HG03135 (cell line): ENCODE results near the gene SEZ6.

Experiments used
- ATAC-seq: cut with Tn5 transposase; IDR thresholded peaks from one replicate; pipeline ENCODE4 v1.9.1; 2021; ENCODE audit warnings: mild to moderate bottlenecking, moderate library complexity; ENCODE audit not compliant: unreplicated experiment

SEZ6 gene

DNA sequence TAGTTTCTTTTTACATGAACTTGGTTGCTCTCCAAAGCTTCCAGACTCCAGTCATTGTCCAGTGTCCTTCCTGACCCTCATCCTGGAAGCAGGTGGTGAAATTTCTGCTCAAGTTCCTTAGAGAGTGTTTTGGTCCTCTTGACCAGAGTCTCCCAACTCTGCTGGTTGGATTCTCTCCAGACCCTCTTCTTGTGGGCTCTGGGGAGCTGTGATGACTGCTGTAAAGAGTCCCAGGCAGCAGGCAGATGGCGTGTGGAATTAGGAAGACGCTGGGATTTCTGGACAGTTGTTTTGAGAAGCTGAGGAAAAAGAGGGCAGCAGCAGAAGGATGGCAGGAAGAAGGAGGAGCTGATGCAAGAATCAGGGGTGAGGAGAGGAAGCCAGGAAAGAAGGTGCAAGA, 1.6 kb upstream of the SEZ6 start:
- no peak for ATAC-seq

DNA sequence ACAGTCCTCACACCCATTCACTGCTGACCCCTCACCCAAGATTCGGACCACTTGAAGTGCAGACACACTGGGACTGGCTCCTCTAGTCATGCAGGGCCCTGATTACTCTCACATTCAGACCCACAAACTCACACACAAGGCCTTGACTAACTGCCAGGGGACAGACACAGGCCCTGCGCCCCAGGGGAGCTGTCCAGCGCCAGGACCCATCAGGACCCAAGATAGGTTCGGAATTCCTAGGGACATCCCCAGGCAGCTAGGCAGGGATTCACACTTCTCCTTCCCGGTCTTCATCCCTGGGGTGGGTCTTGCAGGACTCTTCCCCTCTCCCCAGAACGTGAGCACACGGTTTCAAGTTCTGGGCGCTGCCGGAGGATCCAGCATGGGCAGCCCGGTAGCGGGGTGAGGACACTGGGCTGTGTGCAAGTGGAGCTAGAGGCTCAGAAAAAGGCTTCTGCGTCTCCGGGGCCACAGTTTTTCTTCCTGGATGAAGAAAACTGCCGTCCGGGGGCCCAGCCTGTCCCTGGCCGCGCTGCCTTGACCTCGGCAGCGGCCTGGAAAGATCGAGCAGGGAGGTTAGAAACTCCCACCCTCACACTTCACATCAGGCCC, 1.6 kb downstream of the SEZ6 start:
- no peak for ATAC-seq

DNA sequence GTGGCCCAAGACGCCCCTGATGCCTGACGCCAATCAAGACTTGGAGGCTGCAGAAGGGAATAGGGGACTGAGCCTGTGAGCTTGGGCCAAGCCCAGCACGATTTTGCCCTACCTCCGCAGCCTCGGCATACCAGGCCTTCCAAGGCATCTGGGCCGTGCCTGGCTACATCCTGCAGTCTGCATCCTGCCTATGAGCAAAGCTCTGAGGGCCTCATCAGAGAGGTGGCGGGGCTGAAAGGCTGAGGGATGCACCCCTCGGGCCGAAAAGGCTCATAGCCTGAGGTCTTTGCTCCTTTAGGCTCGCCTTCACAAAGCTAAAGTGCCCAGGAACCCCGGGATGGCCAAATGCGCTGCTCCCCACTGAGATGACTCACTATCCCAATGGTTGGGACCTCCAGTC, 2.5 kb downstream of the SEZ6 start:
- no peak for ATAC-seq

DNA sequence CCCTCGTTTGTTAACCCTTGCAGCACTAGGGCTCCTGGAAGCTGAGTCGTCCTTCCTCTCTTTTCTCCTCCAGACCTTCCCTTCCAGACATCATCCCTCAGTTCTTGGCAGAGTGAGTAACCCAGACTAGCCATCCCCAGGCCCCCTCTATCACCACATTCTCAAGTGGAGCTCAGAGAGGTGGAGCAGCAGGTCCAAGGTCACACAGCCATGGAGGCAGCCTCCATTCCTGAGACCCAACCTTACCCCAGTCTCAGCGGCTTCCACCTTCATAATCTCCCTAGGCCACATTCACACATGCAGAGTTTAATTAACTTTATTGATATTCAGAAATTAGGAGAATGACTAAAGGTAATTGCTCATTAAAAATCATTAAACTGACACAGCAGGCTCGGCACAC, 3.0 kb downstream of the SEZ6 start:
- no peak for ATAC-seq

DNA sequence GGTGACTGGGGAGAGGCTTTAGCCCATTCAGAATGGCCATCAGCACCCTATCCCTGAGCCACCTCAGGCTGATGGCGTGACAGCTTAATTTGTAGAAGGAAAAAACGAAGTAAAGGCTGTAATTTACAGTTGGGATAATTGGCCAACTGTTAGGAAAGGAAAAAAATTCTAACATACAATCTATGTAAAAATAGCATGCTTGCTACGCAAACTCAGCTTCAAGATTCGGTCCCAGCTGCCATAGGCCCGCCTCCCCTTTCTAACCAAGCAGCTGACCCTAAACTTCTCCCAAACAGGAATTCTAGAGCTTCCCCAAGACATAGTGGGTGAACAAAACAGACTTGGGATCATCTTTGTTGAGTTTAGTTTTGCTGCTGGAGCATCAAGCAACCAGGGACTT, 4.9 kb downstream of the SEZ6 start:
- no peak for ATAC-seq

DNA sequence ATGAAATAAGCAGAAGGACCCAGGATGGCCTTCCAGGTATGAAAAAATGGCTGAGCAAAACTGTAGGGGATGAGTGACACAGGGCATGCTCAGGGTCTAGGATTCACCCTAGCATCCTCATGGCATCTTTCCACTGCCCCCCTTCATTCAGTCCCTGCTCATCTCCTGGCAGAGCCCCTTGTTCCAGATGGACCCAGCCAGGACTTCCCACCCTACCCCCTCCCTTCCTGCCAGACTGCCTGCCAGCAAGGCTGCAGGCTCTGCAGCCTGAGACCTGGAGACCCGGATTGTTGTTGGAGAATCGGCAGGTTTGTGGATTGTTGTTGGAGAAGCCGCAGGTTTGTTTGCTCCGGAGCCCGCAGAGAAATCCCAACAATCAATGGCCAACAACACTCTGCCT, 6.6 kb downstream of the SEZ6 start:
- no peak for ATAC-seq

DNA sequence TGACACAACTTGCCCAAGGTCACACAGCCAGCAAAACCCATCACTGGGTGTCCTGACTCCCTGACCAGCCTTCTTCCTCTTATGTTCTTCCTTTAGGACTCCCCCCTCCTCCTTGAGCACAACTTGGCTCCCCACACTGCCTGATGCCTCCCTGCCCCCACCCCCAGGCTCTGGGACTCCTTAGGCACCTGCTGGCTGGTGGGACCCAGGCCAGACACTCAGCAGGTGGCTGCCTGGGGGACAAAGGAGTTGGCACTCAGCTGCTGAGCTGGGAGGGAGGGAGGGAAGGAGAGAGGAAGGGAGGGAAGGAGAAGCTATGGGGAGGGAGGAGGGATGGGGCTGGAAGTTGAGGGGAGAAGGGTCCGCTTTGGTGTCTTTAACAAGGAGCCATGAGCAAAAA, 8.0 kb downstream of the SEZ6 start:
- no peak for ATAC-seq

DNA sequence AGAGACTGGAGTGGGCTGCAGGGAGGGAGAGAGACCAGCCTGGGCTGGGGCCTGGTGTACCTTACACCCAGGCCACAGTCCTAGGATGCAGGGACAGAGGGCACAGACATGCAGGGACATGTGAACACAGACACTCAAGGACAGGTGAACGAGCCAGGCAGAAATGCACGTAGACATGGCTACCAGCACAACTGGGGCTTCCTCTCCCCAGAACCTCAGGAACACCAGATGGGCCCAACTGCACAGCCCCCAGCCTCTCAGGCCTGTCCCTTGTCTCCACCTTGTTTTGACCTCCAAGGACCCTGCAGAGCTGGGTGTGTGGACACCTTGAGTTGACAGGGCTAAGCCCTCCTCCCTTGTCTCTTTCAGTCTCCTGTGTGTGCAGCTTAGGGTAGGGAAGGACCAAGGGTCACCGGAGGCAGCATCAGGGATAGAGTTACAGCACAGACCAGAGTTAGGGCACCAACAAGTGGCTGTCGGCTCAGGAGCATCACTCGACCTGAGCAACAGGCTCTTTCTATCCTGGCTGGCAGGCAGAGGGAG, 9.2 kb downstream of the SEZ6 start:
- no peak for ATAC-seq

DNA sequence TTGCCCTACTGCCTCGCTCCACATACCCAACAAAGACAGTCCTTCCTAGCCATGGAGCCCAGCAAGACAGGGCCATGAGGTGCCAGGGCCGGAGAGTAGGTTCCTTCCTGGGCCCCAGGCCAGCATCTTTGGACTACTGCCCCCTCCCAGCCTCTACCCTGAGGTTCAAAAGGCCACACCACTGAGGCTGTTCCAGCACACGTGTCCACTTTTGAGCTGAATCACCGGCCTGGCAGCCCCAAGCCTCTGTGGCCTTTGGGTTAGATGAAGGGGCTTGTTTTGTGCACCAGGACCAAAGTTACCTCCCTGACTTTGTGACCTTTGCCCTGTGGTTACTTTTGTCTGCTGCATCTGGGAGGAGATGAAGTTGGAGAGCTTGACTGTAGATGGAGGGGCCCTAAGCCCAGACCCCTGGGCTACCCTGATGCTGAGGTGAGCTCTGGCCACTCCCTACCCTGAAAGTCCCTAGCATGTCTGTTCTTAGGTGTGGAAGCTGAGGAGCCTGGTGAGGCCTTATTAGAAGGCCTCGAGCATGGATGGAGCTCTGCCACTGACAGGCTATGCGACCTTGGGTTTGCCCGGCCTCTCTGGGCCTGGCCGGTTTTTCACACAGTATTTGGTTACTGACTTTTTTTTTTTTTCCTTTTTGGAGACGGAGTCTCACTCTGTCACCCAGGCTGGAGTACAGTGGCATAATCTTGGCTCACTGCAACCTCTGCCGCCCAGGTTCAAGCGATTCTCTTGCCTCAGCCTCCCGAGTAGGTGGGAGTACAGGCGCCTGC, 12.0 kb downstream of the SEZ6 start:
- no peak for ATAC-seq

DNA sequence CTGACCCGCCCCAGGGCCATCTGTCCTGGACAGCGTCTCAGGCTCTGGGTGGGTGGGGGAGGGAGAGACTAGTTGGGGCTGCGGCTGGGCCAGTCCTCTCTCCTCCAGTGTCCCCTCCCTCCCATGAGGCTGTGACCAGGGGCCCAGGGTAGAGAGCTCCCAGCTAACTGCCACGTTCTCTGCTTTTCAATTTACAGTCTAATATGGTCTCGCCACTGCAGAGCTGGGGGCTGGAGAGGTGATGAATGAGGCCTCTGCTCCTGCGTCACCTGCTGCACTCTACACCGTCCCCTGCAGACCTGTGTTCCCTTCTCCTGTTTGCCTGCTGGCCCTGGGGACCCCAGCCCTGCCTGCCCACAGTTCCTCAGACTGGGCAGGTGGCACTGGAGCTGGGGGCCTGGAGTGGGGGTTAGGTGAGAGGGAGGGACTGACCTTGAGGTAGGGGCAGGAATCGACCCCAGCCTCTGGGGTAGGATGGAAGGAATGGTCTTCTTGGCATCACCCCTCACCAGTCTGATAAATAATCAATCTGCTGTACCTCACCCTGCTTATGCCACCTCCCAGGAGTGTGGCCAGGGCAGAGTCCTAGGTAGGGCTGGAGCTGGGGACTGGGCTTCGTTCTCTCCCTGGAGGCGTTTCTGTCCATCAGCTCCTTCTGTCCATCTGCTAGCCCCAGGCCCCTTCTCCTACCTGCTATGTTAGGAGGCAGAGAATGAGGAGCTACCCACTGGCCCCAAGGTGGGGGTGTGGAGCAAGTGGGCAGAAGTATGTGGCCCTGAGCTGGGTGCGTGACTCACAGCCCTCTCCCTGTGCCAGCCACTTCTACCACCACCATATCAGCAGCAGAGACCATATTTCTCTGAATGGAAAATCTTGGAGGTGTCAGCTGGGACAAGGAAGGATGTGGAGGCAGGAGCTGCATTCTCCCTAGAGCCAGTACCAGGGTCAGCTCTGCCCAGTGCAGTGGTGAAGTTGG, 12.9 kb downstream of the SEZ6 start:
- no peak for ATAC-seq

DNA sequence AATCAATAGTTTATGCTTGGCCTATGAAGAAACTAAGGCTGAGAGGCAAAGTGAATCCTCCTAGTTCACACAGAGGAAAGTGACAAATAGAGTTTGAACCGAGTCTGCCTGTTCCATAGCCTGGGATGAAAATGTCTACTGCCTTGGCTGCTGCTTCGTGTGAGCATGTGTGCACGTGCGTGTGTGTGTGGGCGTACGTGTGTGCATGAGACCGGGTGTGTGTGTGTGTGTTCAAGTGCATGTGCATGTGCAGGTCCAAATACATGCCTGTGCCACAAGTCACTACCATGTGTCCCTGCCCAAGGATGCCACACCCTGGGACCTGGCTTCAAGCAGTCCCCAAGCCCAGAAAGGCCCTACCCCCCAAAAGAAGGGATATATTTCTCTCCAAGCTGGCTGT, 13.6 kb downstream of the SEZ6 start:
- no peak for ATAC-seq

DNA sequence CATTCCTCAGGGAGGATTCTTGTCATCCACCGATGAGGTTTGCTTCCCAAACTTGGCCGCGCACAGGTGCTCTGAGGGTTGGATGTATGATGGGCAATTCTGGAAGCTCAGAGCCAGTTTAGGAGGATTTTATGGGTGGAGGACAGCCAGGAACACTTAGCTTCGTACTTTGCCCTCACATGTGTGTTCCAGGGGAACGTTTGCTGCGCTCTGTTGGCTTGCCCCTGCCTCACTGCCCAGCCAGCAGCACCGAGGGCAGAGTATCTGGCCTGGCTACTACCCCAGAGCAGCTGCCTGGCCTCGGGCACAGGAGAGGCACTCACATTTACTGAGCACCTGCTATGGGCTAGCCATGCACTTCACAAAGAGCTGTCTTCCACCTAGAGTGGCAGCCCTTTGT, 14.1 kb downstream of the SEZ6 start:
- ATAC-seq = no peak

DNA sequence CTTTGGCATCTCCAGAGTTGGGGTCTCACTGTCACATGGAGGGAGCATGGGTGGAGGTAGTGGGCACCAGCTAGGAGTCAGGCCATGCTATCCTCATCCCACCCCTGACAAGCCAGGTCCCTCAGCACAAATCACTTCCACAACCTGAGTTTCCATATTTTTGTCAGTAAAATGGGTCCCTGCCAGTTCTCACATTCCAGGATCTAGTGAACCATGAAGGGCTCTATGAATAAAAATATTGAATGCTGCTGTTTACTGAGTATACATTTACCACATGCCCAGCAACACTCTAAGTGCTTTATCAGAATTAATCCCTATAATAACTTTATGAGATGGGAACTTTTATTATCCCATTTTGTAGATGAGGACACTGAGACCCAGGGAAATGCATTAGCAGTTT, 16.8 kb downstream of the SEZ6 start:
- no peak for ATAC-seq

DNA sequence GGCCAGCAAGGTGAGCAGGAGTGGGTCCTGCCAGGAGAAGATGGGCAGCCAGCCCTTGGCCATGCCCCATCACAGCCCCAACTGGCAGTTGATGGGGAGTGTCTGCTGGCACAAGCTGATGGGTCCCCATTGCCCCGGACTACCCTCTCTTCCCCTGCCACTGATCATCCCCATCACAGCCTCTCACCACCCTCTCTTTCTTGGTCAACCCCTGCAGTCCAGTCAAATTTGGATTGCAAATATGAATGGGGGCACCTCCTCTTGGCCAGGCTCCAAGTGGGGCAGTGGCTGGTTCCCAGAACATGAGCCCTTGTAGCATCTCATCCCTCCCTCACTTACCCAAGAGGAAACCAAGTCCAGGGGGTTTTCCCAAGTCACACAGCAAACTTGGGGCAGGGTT, 17.4 kb downstream of the SEZ6 start:
- no peak for ATAC-seq

DNA sequence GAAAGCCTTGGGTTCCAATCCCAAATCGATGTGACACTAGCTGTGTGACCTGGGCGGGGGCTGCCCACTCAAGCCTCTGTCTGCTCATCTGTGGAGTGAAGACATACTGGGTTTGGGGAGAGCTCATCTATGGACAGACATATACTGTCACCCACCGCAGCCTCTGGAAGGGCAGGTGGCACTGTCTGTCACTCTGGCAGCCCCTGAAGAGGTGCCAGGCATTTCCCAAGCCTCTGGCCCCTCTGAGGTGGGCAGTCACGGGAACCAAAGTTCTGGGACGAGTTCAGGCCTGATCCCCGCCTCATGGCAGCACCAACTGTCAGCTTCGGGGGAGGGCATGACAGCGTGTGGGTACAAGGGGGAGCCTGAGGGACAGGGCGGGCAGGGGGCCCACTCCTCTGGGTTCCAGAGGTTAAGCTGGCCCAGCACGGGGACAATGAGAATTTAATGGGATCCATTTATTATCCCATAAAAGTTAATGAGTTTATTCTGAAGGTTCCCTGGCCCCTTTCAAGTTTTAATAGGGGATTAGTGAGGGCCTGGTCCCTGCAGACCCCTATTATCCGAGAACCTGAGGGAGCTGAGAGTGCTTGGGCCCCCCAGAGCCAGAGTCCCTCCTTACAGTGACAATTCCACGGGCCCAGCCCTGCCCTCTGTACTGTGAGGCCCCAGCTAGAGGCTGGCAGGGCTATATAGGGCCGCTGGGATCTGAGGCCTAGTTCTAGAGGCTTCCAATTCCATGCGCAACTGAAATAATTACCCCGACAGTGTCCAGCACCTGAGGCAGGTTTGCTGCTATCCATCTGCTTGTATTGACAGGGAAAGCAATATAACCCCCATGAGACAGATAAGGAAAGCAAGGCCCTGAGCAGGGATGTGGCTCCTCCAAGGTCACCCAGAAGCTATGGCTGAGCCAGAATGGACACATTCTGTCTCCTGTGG, 18.8 kb downstream of the SEZ6 start:
- ATAC-seq = no peak

DNA sequence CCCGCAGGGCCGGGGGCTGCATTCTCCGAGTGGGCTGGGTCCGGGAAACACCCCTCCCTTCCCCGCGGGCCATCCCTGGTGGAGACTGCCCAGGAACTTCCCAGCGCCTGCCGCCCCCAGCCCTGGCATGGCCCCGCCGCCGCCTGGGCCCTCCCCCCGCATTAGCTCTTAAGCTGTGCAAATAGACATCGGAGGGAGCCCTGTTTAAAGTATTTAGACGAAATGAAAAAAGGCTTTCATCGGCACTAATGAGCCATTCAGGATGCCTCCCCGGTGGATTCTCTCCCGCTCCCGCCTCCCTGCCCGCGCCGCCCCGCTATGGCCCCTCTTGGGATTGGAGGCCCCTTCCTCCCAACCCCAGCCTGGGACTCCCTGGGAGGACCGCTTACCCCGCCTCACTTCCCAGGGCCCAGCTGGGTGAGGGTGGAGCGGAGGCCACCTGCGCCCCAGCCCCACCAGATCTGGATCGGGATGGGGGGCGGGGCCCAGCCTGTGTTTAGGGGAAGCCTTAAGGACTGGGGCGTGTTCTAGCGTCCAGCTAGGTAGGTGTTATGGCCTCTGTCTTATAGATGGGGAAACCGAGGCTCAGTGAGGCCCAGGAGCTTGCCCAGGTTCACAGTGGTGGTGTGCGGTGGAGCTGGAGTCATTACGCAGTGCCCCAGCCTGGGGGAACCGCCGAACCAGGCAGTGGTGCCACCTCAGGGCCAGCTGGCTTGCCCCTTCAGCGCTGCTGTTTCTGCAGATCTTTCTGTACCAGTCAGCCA, 19.7 kb downstream of the SEZ6 start:
- ATAC-seq = no peak

DNA sequence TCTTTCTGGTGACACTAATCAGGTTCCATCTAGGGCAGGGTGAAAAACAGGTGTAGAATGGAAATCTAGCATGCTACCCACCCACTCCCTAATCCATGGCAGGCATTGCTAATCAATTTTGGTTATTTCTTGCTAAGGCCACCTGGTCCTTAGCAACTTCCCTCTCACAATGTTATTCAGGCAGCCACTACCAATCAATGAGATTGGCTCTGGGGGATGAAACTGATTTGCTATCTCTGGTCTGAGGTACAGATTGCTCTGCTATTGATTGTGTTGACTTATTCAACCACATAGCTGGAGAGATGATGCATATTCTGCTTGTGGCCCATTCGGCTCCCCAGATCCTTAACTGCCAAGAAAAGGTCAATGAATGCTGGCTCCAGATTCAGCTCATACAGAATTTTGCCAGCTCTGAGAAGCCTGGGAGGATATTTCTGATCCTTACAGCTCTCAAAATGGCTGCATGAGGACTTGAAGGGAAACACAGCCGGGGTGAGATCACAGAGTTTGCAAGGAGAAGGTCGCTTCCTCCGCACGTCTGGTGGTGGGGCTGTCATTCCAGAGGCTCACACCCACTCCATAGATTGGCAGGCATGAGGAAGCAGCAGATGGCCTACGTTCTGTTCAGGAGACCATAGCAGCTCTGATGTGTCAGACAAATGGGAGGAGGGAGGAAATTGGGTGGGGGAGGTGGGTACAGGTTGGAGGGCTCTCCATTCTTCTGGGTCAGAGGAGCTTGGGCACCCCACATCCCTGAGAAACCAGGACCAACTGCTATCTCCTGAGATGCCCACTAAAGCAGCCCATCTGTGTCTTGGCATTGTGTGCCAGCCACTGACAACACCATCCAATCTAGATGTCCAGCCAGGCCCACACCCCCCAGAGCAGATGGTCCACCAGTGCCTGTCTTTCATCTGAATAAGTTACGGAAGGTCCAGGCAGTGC, 22.3 kb downstream of the SEZ6 start:
- no peak for ATAC-seq

DNA sequence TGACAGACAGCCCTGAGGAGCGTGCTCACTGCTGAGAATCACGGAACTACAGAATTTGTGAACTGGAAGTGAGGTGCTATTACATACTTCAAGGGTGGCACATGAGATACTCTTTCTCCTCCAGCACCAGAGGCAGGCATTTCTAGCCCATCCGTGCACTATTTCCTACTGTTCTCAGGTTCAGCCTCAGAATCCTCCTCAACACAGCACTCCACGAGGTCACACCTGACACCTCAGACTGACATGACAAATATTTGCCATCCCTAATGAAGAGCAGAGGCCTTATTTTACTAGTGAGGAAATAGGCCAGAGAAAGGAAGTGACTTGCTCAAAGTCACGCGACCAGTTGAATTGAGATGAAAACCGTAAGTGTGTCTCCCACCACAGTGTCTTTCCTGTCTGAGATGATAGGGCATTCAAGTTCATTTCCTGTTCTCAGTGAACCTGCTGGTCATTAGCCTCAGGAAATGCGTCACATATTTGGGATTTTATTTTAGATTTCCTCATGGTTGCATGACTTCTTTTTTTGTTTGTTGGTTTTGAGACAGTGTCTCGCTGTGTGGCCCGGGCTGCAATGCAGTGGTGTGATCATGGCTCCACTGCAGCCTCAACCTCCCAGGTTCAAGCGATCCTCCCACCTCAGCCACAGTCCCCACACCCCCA, 23.6 kb downstream of the SEZ6 start:
- peak; percentile 79 for ATAC-seq
